Activated CD8-positive, alpha-beta memory T cell treated with anti-CD3 and anti-CD28 coated beads, Interleukin-2, amount 50 U/mL, for 24 hours (primary cell): ENCODE measurements around the gene ATP6V0B.
A peak's percentile ranks its signal among the peaks of the same experiment; 100 is the strongest.

Source experiments
- DNase-seq: peaks from one replicate; pipeline ENCODE4 v3.0.0-alpha.2; 2020; ENCODE audit errors: extremely low read depth

Gene ATP6V0B

DNA sequence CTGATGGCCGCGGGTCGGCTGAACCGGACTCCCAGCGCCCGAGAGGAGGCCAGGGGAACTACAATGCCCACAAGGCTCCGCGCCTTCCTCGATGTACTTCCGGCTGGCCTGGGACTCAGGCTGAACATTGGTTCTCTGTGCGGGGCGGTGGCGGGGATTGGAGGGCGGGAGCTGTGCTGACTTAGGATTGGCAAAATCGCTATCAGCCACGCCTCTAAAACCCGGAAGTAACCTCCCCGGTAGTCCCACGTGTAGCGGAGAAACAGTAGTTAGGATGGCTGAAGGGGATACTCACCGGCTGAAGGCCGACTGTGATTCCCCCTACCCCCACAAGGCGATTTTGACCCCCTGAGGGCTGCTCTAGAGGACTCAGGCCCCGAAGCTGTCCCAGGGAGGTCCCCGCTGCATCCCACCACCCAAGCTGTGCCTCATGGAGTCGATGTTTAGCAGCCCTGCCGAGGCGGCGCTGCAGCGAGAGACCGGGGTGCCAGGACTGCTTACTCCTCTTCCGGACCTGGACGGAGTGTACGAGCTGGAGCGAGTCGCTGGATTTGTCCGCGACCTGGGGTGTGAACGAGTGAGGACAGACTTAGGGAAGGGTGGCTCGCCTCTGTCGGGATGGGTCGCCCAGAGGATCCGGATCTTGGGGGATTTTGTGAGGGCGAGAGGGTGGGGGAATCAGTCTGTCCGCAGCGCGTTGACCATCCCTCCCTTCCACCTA, 4.9 kb upstream of the ATP6V0B start, which contains the start of gene DPH2:
Gene DPH2 (plus strand): TSS at position 265 of the 721 bp plus-strand sequence. CDS start 166 bp downstream, at position 431.
- DNase-seq: peak; percentile 95

DNA sequence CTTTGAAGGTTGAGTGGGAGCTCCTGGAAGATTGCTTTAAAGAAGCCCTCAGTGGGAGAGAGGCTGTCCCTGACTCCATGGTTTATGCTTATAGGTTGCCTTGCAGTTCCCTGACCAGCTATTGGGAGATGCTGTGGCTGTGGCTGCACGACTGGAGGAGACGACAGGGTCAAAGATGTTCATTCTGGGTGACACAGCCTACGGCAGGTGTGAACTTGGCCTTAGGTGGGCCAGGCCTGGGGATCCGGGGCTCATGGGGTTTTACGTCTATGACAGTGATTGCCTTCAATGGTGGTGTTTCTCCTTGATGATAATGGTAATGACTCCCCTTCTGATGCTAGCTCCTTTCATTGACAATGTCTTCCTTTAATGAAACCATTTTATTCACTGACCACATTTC, 4.3 kb upstream of the ATP6V0B start:
- DNase-seq: no peak

DNA sequence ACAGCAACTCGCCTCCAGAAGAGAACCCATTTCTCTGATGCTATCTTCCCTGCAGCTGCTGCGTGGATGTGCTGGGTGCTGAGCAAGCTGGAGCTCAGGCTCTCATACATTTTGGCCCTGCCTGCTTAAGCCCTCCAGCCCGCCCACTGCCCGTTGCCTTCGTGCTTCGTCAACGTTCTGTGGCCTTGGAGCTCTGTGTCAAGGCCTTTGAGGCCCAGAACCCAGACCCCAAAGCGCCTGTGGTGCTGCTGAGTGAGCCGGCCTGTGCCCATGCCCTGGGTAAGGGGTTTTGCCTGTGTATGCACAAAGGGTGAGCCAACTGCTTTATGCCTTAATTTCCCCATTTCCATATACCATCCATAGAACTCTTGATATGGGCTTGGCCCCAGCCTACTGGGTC, 3.8 kb upstream of the ATP6V0B start:
- DNase-seq: no peak

DNA sequence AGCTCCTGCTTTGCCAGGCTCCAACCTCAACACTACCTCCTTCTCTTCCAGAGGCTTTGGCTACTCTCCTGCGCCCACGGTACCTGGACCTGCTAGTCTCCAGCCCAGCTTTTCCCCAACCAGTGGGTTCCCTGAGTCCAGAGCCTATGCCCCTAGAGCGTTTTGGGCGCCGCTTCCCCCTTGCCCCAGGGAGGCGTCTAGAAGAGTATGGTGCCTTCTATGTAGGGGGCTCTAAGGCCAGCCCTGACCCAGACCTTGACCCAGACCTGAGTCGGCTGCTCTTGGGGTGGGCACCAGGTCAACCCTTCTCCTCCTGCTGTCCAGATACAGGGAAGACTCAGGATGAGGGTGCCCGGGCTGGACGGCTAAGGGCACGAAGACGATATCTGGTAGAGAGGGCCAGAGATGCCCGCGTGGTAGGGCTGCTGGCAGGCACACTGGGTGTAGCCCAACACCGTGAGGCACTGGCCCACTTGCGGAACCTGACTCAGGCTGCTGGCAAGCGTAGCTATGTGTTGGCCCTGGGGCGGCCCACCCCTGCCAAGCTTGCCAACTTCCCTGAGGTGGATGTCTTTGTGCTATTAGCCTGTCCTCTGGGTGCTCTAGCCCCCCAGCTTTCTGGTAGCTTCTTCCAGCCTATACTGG, 3.3 kb upstream of the ATP6V0B start:
- no peak for DNase-seq

DNA sequence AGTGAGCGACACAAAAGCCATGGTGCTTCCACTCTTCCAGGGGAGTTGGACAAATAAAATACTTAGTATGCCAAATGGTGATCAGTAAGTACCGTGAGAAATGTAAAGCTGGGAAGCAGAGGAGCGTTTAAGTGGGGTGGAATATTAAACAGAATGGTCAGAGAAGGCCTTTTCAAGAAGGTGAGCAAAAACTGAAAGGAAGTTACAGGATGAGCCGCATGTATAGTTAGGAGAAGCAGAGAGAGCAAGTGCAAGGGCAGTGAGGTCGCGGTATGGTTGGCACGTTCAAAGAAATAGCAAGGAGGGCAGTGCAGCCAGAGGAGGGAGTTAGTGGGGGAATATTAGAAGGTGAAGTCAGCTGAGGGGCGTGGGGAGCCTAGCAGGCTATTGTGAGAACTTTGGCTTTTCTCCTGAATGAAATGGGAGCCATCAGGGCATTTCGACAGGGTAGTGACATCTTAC, 748 bp upstream of the ATP6V0B start:
- no peak for DNase-seq

DNA sequence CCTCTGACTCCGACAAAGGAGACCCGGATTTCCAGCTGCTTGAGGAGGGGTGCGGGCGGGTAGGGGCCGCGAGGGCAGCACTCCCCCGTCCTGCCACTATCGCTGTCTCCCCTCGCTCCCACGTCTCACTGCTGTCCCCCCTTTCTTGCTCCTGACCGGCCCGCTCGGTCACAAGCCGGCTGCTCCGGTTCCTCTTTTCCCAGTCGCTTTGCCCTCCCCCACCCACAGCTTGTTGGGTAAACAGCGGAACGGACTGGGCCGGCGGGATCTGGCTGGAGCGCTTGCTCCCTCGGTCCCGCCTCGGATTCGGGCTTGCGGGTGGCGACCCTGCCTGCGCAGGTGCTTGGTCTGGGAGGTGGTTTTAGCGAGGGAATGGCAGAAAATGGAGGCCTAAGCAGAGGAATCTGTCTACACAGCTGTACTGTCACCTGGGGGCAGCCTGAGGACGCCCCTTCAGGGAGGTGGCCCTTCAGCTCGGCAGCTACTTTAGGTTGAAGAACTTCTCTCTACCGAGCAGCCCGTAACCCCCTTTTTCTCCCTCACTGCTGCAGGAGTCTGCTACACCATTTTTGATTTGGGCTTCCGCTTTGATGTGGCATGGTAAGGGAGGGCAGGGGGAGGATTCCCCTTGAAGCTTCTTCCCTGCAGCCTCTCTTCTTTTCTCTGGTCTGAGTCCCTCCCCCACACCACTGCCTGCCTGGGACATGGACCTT, 645 bp downstream of the ATP6V0B start:
- no peak for DNase-seq

DNA sequence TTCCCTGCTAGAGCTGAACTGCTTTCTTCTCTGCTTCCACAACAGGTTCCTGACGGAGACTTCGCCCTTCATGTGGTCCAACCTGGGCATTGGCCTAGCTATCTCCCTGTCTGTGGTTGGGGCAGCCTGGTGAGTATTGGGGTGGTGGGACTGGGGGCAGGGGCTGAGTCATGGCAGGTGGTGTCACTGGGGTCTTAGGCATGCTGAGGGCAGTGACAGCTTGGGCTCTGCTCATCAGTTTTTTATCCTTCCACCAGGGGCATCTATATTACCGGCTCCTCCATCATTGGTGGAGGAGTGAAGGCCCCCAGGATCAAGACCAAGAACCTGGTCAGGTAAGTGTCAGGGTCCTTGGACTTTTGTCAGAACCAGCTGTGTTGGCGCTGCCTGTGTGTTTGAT, 1.3 kb downstream of the ATP6V0B start:
- no peak for DNase-seq

DNA sequence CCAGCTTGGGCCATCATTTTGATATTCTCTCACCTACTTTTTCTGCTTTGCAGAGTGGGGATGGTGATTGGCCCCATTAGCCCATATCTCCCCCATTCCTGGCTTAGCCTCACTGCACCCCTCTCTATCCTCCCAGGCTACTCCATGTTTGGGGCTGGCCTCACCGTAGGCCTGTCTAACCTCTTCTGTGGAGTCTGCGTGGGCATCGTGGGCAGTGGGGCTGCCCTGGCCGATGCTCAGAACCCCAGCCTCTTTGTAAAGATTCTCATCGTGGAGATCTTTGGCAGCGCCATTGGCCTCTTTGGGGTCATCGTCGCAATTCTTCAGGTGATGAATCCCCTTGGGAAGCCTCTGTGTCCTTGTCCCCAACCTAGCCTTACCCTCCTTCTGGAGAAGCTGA, 2.1 kb downstream of the ATP6V0B start:
- no peak for DNase-seq

DNA sequence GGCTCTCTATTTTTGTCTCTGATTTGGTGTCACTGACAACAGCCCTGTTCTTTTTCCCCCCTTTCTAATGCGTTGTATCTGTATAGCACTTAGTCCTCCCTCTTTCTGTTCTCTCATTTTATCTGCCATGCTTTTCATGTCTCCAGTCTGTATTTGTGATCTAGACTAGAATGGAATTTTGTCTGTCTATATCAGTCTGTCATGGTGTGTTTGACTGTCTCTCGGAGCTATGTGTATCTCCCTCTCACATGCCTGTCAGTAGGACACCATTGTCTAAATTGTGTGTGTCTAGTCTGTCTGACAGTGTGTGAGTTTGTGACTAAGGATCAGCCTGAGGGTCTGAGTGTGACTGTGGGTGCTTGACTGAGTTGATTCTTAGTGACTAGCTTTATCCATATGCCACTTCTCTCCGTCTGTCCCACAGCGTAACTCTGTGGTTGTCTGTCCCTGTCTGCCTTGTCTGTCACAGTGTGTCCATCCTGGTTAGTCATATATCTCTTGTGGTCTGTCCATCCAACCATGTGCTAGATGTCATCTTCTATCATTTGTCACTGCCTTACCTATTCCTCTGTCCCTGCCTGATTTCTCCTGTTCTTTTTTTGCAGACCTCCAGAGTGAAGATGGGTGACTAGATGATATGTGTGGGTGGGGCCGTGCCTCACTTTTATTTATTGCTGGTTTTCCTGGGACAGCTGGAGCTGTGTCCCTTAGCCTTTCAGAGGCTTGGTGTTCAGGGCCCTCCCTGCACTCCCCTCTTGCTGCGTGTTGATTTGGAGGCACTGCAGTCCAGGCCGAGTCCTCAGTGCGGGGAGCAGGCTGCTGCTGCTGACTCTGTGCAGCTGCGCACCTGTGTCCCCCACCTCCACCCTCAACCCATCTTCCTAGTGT, 2.9 kb downstream of the ATP6V0B start:
- DNase-seq: no peak

DNA sequence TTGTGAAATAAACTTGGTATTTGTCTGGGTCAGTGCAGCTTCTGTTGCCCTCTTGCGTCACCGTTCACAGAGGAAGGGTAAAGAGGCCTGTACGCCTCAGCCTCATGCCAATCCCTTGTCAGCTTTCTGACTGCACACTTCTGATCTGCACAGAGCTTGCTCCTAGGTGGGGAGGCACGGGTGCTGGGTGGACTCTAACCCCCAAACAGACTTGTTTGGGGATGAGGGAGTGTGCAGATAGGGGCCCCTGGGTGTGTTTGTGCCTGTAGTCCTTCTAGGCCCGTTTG, 3.4 kb downstream of the ATP6V0B start:
- DNase-seq: no peak

DNA sequence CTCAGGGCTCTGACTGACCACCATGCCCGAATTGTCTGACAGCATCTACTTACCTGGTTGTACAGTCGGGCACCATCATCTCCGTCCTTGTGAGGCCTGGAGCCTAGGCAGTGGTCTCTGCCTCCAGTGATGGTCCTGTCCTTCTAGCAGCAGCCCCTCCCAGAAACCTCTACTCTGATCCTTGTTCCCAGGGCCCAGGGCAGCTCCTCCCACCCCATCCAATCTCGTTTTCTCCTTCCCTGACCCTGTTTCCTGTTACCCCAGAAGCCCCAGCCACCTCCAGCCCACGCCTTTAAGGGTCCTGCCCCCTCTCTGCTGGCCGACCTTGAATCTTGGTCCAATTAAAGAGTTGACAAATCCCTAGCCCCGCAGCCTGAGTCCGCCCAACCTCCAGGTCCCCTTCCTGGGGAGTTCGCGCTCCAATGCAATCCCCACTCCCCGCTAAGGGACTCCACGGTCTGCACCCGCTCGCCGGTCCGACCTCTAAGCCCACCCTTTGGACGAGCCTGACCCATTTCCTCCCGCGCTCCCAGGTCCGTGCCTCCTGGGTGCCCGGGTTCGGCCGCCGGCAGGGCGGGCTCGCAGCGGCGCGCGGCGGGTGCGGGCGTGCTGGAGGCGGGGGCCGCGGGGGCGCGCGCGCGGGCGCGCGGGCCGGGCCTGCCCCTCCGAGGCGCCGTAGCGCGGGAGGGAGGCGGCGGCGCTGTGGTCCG, 3.9 kb downstream of the ATP6V0B start, which contains the start of gene B4GALT2:
Gene B4GALT2 (plus strand): TSS at position 660 of the 710 bp plus-strand sequence. CDS start 1,951 bp downstream, outside the sequence.
- DNase-seq: no peak

DNA sequence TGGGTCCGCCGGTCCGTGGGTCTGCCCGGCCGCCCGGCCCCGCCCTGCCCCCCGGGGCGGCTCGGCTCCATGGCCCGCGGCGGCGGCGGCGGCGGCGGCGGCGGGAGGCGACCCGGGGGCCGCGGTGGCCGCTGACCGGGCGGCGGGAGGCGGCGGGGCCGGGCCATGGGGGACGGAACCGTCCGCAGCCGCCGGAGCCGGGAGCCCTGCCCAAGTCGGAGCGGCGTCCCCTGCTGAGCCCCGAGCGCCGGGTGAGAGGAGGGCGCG, 4.4 kb downstream of the ATP6V0B start:
- no peak for DNase-seq

DNA sequence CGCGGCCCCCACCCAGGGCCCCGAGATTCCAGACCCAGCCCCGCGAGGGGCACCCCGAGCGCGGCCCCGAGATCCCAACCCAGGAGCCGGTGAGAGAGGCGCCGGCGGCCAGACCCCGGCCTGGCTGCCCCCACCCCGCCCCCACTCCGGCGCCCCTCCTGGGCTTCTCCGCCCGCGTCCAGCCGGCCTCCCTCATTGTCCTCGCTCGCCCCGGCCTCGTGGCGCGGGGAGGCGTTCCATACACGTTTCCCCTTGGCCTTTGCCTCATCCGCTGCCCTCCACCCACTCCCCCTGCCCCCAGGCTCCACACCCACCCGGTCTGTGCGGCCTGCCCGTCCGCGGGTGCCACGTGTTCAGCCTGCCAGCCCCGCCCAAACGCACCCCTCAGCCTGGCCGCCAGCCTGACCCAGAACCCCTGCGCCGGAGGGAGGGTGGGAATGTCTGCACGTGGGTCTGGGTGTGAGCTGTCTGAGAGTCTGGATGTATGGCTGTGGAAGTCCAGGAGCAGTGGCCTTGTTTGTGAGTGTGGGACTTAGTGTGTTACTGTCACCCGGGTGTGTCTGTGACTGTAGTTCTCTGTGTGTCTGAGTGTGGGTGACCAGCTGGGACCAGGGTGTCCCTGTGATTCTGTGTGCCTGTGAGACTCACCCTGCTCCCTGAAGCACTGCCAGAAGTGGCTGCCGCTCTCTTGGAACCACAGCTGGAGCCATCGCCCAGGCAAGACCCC, 4.9 kb downstream of the ATP6V0B start:
- no peak for DNase-seq

DNA sequence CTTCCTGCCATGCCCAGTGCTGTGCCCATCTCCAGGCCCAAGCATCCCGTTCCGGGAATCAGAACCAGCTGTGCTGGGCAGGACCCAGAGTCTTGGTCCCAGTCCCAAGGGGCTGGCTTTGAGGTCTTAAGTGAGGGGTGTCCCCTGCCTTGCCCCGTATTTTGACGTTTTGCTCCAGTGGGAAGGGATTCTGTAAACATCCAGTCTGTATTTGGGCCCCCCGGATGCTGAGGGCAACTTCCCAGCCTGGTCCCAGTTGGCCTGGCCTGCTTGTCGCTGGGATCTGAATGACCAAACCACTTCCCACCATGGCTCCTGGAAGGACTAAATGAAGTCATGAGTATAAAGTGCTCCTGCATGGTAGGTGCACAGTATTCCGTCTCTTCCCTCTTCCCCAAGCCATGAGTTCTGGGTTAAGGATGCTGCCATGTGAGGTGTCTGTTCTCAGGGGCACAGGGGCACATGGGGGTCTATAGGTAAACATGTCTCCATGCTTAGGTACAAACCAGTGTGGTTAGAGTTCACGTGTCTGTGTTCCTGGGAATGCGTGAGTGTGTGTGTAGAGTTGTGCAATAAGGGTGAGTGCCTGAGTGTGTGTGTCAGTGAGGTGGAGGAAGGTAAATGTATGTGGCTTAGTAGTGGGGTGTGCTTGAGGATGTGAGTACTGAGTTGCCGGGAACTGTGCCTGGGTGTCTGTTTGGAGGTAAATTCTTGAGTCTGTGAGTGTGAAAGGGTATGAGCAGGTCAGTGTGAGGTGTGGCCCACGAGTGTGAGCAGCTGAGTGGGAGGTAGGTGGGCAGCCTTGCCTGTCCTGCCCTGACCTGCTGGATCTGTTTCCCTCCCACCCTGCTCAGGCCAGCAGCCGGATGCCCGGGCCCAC, 5.7 kb downstream of the ATP6V0B start:
- DNase-seq: no peak

DNA sequence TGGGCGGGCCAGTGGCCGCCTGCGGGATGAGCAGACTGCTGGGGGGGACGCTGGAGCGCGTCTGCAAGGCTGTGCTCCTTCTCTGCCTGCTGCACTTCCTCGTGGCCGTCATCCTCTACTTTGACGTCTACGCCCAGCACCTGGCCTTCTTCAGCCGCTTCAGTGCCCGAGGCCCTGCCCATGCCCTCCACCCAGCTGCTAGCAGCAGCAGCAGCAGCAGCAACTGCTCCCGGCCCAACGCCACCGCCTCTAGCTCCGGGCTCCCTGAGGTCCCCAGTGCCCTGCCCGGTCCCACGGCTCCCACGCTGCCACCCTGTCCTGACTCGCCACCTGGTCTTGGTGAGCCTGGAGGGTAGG, 6.4 kb downstream of the ATP6V0B start:
- no peak for DNase-seq

DNA sequence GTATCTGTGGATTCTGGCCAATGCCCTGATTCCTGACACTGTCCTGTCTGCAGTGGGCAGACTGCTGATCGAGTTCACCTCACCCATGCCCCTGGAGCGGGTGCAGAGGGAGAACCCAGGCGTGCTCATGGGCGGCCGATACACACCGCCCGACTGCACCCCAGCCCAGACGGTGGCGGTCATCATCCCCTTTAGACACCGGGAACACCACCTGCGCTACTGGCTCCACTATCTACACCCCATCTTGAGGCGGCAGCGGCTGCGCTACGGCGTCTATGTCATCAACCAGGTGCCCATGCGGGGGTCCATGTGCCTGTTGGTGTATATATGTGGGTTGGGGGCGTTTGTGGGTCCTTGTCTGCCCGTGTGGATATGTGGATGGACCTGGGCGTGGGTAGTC, 6.9 kb downstream of the ATP6V0B start:
- DNase-seq: no peak

DNA sequence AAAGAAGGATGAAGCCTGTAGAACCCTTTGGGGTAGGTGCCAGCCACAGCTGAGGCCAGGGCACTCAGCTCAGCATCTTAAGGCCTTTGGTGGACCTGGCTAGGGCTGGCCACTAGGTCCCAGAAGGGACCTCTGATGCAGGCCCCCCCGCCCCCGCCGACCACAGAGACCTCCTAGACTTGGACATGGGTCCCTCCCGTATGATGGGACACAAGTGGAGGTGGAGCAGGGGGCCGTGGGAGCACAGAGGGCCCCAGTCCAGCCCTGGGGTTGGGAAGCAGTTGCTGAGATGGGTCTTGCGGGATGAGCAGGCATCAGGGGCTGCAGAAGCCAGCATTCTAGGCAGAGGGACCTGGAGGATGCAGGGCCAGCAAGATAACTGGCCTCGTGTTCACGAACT, 7.5 kb downstream of the ATP6V0B start:
- no peak for DNase-seq

DNA sequence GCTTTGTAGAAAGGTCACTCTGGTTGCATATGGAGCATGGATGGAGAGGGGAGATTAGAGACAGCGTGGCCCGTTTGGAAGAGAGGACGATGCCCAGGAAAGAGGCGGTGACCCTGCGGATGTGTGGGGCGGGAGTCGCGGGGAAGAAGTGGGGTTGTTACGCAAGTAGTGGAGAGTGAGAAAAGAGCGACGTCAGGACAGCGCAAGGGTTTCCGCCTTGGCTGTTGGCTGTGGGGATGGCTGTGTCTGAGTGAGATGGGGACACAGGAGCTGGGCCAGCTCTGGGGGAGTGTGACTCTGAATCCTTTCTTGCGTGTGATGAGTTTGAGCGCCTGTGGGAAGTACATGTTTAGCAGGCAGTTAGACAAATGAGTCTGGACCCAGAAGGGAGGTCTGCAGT, 8.0 kb downstream of the ATP6V0B start:
- no peak for DNase-seq

DNA sequence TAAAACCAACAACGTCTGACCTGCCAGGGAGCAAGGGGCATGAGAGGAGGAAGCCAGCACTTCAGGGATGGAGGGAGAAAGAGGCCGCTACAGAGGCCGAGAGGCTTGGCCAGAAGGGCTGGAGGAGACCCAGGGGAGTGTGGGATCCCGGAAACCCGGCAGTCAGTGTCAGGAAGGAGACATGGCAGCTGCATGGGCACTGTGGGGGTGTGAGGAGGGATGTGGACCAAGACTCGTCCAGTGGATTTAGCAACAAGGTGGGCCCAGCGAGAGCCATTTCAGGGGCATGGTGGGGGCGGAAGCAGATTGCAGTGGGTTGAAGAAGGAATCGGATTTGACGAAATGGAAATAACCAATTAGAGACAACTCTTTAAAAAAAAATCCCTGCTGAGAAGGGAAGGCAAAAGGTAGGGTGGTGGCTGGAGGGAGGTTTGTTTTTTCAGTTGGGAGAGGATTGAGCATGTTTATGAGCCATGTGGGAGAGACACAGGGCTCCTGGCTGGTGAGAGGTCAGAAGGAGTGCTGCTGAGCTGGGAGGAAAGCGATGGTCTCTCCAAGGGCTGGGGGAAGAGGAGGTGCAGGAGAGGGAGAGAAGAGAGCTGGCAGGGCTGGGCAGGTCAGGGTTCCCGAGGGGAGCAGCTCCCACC, 8.6 kb downstream of the ATP6V0B start:
- DNase-seq: no peak
